NCI-H2081 (cell line): ENCODE results near the gene KLF13.

ENCODE experiments used
- DNase-seq, 2 experiments: peaks; one replicate each; lab custom pipeline; 2025; lab: John Stamatoyannopoulos, UW

KLF13 gene

DNA sequence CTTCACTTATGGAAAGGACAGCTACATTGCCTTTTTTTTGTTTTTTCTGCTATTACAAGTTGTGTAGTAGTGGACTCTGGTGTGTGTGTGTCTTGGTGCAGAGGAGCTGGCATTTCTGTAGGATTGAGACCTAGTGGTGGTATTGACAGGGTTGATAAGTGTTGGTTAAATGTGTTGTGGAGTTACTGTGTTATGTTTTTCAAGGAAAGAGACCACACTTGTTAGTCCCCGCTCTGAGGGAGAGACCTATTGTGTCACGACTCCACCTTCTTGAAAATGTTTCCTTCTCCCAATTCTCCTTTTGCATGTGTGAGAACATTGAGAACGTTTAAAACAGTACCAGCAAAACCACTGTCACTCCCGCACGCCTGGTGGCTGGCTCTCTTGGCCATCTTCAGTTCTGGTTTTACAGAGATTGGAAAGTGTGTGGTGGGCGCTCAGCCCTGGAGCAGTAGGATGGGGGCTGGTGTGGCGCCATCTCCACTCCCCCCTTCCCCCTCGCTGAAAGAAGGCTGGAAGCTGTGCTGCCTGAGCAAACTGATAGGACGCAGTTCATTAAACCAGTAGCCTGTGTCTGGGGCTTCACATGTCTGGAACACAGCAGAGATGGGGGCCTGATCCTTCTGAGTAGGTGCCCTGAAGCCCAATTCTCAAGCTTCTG, 5.5 kb downstream of the KLF13 start:
- DNase-seq = no peak

DNA sequence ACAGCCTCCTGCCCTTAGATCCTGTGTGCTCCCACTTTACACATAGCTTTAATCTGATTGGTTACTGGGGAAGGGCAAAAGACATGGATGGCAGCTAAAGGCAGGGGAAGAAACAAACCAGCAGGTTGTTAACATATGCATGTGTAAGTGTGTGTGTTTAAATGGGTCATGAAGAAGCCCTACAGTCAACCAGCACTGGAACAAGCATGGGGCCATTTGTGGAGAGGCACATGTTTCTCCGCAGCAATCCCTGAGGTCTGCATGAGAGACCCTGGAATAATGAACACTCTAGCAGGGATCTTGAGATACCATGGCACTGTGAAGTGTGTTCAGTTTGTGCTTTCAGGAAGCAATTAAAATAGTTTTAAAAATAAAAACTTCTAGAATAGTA, 6.0 kb downstream of the KLF13 start:
- DNase-seq = no peak

GRCh38 chr15:31333119-31333518, 6.5 kb downstream of the KLF13 start:
- no peak for DNase-seq

- no peak for DNase-seq
Observed at GRCh38 chr15:31333820-31334219, 7.2 kb downstream of the KLF13 start.

- DNase-seq = no peak
Observed at GRCh38 chr15:31335989-31336592, 9.5 kb downstream of the KLF13 start.

DNA sequence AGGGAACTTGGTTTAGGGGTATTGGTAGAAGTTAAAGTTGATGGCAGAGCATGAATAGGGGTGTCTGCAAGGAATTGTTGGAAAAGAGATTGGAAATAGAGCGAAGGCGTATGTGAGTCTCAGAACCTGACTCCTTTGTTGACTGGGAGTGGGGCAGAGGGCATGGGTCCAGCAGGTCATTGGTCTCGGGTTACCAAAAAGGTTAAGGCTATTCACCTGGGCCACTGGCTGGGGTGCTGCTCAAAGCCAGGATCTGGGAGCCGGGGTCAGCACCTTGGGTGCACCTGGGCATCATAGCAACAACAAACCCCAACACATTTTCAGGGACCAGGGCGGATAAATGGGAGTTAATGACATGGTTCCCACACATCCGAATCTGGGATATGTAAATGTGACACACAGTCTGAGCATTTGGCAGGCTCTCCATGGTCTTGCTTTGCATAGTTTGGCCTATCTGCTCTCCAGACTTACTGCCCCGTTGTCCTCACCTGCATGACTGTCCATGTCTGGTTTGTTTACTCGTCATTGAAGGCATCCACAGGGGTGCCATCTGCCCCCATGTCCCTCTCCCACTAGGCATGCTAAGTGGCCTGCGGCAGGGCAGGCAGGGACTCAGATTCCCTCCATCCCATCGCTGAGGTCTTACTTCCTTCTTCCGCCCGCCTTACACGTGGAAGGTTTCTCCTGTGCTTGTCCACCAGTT, 10.1 kb downstream of the KLF13 start:
- DNase-seq = no peak

- DNase-seq = no peak
Observed at GRCh38 chr15:31337352-31338031, 10.9 kb downstream of the KLF13 start.

DNA sequence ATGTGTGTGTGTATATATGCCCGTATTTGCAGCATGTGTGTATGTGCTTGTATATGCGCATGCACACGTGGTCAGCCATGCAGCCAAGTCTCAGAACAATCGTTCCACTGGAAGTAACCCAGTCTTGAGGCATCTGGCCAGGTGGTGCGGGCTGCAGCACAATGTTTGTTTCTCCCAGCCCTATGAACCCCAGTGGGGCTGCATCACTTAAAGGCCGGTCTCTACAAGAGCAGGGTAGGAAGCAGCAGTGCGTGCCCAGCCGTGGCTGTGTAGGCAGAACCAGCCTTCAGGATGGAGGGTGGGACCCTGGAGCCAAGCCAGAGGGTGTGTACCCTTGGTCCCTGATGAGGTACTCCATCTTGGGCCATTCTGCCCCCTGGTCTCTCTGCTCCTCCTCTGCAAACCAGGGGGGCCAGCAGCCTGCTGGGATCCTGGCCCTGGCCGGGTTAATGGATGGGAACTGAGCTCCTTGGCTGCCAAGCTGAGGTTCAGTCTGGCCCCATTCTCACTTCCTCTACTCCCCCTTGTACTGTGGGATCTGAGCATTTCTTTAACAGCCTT, 11.8 kb downstream of the KLF13 start:
- DNase-seq = peak; percentile 30 to 58

- peak; percentile 57 to 71 for DNase-seq
Observed at GRCh38 chr15:31338879-31339557, 12.4 kb downstream of the KLF13 start.

- DNase-seq = no peak
Observed at GRCh38 chr15:31339558-31339895, 12.9 kb downstream of the KLF13 start.

DNA sequence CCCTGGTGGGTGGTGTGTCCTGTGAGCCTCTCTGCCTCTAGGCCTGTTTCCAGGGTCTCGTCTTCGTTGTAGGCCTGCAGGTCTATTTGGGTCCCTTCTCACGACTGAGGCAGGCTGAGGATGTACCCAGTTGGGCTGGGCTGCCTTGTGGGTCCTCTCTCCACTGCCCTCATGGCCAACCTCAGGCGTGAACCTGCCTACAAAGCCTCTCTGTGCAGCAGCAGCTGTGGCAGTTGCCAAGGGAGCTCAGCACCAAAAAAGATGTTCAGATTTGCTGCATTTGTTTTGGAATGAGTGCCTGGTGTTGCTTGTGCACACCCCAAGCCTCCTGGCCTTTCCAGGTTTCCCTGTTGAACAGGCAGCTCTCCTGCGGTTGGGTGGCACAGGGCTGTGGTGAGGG, 13.4 kb downstream of the KLF13 start:
- DNase-seq = no peak

GRCh38 chr15:31340592-31340991, 14.0 kb downstream of the KLF13 start:
- no peak for DNase-seq

DNA sequence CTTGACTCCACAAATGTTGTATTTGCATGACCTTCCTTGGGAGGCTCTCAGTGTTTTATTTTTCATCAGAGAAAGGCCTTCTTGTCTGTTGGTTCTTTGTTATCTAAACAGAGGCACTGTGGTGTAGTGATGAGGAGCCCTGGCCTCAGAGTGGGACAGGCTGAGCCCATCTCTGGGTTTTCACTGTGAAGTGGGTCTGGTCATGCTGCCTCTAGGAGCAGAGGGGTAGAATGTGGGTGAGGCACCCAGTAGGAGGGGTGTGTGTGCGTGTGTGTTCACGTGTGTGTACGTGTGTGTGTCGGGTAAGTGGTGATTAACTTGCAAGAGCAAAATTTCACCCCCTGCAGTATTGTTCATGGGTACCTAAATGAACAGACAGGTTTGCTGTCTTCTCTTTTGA, 14.4 kb downstream of the KLF13 start:
- no peak for DNase-seq

GRCh38 chr15:31341496-31342195, 15.0 kb downstream of the KLF13 start:
- no peak for DNase-seq

GRCh38 chr15:31342381-31342780, 15.7 kb downstream of the KLF13 start:
- DNase-seq = no peak

GRCh38 chr15:31342781-31343626, 16.4 kb downstream of the KLF13 start:
- no peak for DNase-seq

DNA sequence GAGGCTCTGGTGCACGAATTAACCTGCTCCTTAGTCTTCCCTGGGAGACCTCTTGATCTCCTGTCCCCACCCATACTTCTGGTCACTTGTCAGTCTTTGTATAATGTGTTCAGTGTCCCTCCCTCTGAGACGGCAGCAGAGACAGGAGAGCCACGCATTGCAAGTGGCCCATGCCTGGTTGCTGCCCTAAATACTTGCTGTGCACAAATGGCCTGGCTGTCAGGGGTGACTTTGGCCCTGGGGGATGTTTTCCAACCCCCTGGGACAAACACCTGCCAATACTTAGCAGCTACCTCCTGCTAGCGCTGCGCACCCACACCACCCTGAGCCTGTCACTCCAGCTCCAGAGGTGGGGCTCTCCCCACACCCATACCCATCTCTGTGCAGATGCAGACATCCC, 17.2 kb downstream of the KLF13 start:
- no peak for DNase-seq

DNA sequence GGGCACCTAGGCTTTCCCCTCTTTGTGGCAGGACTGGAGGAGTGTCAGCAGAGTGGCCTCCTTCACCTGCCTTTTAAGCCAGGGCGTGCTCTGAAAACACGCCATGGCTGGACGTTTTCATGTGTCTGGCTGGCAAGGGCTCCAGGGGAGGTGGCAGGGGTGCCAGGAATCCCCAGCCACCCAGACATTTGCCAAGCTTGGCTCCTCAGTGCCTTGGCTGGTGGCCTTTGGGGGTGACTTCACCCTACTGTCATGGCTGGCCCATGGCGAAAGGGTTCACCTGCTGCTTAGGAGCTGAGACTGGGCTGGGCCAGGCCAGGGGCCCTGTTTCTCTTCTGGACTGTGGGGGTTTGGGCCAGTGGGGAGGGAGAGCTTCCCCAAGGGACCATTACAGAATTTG, 17.6 kb downstream of the KLF13 start:
- no peak for DNase-seq

GRCh38 chr15:31344823-31345605, 18.4 kb downstream of the KLF13 start:
- no peak for DNase-seq
